Pancreas (tissue), 10 donors: ENCODE data around the gene NBPF20. TPM values are rescaled to one million over a fixed set of nuclear protein-coding genes. Genes with fewer than 3 reads are reported as not detected.
"Not testable (repeated sequence)": the region's sequence is repeated elsewhere in the genome, so short reads cannot be mapped to it uniquely, and the experiment has no call there.

Source experiments
- ATAC-seq, 4 donors: fragments of 200-7000 bp; cut with Tn5 transposase; one replicate each; pipeline versions ENCODE4 v1.8.0 to v1.9.1; 2020; ENCODE audit warnings: mild to moderate bottlenecking in 4 of 4, moderate library complexity in 4 of 4
- DNase-seq, 6 donors: peaks; one replicate each; pipeline ENCODE4 v3.0.0-alpha.2; 2020
- FAIRE-seq: peaks from 2 replicates; lab custom pipeline; 2012; peaks lifted over from hg19 to GRCh38; lab: Jason Lieb, UNC
- H3K27ac ChIP-seq, 4 donors: fragments of 200-600 bp; sonication (generic); 1 replicate in 3 of 4; 2 replicates in 1 of 4; pipeline versions ENCODE4 v1.5.0 to v1.8.0; 2020
- H3K27me3 ChIP-seq, 4 donors: fragments of 200-600 bp; one replicate each; pipeline ENCODE4 v1.8.0; 2021
- H3K36me3 ChIP-seq, 3 donors: fragments of 200-600 bp; sonication (generic) in 1 of 3; one replicate each; pipeline versions ENCODE4 v1.5.0 to v1.8.0; 2020 to 2021
- H3K4me1 ChIP-seq, 3 donors: fragments of 200-600 bp; one replicate each; pipeline ENCODE4 v1.8.0; 2021
- H3K4me3 ChIP-seq, 4 donors: fragments of 200-600 bp; sonication (generic) in 2 of 4; one replicate each; pipeline versions ENCODE4 v1.5.0 to v1.8.0; 2020 to 2021
- H3K9me3 ChIP-seq, 4 donors: fragments of 200-600 bp; one replicate each; pipeline ENCODE4 v1.8.0; 2021
- WGBS, 2 donors: extraction: QIAGEN DNeasy Blood & Tissue Kit; methylation state at CpG; one replicate each; pipeline ENCODE4 v1.1.7; 2013; 5-methylcytosine and 5-hydroxymethylcytosine counted together
- intact Hi-C, 3 donors: fragments of 100-400 bp; cut with DNase I; formaldehyde crosslinking; loops; one replicate each; pipeline versions ENCODE4 v1.11.1 to v1.14.2; 2022
- polyA plus RNA-seq, 2 donors: library from polyadenylated mRNA; stranded (reverse); fragments of 200-250 nt; gene quantifications; one replicate each; pipeline ENCODE4 v1.2.3, GENCODE V29; 2013
- total RNA-seq, 6 donors: library from RNA; stranded (reverse); fragmentation: NEBNext Ultra II Directional in 4 of 6; extraction: Animal tissue kit (Norgen Biotek cat#: 25700) in 4 of 6; gene quantifications; one replicate each; pipeline versions ENCODE4 v1.2.1 to v1.2.4, GENCODE V29; 2021 to 2023
- donor health status: healthy with polysubstance abuse.
- donor health status: DM: no; HTN: no; CAD: no; lungs with moderate emphysema.
- donor health status: DM: no; HTN: no; CAD: no.
- donor health status: control.
- donor health status: control.
- donor health status: Bipolar disorder and iron deficiency.
- donor health status: DM: yes; HTN: yes; CAD: no.
- donor health status: DM: no; HTN: no; CAD: no.
- donor health status: DM: no; HTN: no; CAD: no.
- donor health status: DM: yes; HTN: yes; CAD: no.

NBPF20 gene
- total and polyA plus RNA-seq, 8 donors: 0.66 to 3.5 (median 2.0) TPM

DNA sequence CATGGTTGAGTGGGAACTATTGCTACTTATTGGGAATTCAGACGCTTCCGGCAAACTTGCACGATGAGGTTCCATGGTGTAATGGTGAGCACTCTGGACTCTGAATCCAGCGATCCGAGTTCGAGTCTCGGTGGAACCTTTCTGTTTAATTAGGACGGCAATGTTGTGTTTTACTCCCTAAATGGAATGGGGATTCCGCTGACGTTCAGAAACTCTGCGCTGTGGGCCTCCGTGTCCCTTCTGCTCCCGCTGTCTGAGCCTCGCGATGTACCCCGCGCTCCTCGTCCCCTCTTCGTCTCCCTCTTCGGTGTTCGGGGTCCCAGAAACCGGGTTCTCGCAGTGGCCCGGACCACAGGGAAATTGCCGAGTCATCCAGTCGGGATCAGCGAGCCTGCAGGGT is 34.2 kb upstream of the NBPF20 start:
- no CpG with 5 or more reads among the region's 27 CpGs for WGBS, 2 donors
- peak; percentile 49 to 71 (median 58) for ATAC-seq
- H3K4me3 ChIP-seq, H3K27ac ChIP-seq, DNase-seq, H3K36me3 ChIP-seq, H3K4me1 ChIP-seq, H3K27me3 ChIP-seq, intact Hi-C loops, H3K9me3 ChIP-seq, FAIRE-seq: not testable (repeated sequence)

- ATAC-seq, H3K36me3 ChIP-seq, H3K27me3 ChIP-seq, H3K4me1 ChIP-seq, FAIRE-seq, H3K27ac ChIP-seq, H3K9me3 ChIP-seq, intact Hi-C loops, H3K4me3 ChIP-seq, DNase-seq: not testable (repeated sequence)
- WGBS, 2 donors: 67% methylated on average over 1 of the region's 1 CpG; no CpG with 5 or more reads in 1 of the 2 donors
Observed at GRCh38 chr1:145459063-145459462, 33.7 kb upstream of the NBPF20 start.

GRCh38 chr1:145454824-145455177 is 29.4 kb upstream of the NBPF20 start:
- FAIRE-seq, DNase-seq, H3K27me3 ChIP-seq, H3K27ac ChIP-seq, H3K9me3 ChIP-seq, intact Hi-C loops, H3K4me3 ChIP-seq, H3K4me1 ChIP-seq, H3K36me3 ChIP-seq, ATAC-seq: not testable (repeated sequence)
- 50 to 70% methylated on average over 2 of the region's 3 CpGs for WGBS, 2 donors

DNA sequence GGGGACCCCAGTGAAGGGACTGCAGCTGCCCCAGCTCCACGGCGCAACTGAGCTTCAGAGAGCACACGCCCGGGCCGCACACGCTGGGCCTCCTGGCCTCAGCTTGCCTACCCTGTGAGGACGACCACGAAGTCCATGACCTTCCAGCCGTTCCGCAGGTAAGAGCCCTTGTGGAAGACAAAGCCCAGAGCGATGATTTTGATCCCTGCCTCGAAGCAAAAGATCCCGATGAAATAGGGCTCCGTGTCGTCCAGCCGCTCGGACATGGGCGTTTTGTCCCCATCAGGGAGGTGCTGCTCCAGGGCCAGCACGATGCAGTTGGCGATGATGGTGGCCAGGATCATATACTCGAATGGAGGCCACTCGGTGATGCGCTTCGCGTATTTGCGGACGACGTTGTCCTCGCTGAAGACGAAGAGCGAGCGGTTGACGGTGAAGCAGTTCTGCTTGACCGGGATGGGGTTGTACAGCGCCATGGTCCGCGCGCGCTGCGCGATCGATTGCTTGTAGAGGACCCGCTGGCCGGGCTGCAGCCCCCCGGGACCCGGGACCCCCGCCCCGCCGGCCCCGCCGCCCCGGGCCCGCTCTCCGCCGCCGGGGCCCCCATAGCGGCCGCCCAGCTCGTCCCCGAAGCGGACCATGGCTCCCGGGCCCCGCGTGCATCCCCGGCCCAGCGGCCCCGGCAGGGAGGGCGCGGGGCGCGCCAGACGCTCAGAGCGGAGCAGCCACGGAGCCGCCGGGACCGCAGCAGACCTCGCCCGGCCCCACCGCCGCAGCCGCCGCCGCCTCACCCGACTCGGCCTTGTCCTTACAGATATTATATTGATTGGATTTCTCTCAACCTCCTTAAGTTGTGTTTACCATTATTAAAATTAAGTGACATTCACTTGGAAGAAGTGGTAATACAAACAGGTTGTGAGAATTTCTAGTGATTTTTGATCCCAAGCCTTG is 28.7 kb upstream of the NBPF20 start:
- H3K4me1 ChIP-seq, intact Hi-C loops, H3K36me3 ChIP-seq, FAIRE-seq, DNase-seq, ATAC-seq, H3K27ac ChIP-seq, H3K9me3 ChIP-seq, H3K27me3 ChIP-seq, H3K4me3 ChIP-seq: not testable (repeated sequence)
- WGBS, 2 donors: 18 to 22% methylated on average over 47 to 57 of the region's 86 CpGs

- H3K9me3 ChIP-seq, ATAC-seq, H3K4me1 ChIP-seq, H3K27ac ChIP-seq, H3K4me3 ChIP-seq, DNase-seq, FAIRE-seq, H3K27me3 ChIP-seq, intact Hi-C loops, H3K36me3 ChIP-seq: not testable (repeated sequence)
- WGBS, 2 donors: 68 to 88% methylated on average over 1 to 4 of the region's 8 CpGs
Observed at GRCh38 chr1:145452506-145452905, 27.1 kb upstream of the NBPF20 start.

GRCh38 chr1:145451914-145452313 is 26.5 kb upstream of the NBPF20 start:
- 0 to 6% methylated on average over 4 to 6 of the region's 8 CpGs for WGBS, 2 donors
- H3K27ac ChIP-seq, FAIRE-seq, H3K27me3 ChIP-seq, H3K9me3 ChIP-seq, H3K36me3 ChIP-seq, H3K4me1 ChIP-seq, H3K4me3 ChIP-seq, intact Hi-C loops: not testable (repeated sequence)
- ATAC-seq: peak in 3 of 4 donors; percentile 57 to 87 (median 73)
- peak in 2 of 6 donors; percentile 18 to 28 for DNase-seq

DNA sequence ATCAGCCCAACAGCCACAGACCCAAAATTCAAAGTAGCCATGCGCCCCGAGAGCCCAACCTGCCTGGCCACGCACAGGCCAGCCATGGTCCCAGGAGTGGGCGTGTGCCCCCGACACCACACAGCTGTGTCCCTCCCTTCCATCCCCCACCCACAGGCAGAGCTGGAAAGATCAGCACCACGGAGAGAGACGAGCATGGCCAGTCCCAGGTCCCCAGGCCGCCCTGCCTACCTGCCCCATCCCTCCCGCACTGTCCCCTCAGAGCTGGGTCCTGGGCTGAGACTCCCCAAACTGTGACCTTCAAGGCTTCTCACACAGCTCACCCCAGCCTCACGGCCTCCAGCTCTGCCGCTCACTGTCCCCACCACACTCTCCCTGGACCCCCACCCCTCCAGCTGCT is 19.8 kb upstream of the NBPF20 start:
- peak in 1 of 4 donors; percentile 20 for ATAC-seq
- 43 to 44% methylated on average over 7 to 10 of the region's 11 CpGs for WGBS, 2 donors
- not testable (repeated sequence) for DNase-seq

GRCh38 chr1:145442340-145442739 is 16.9 kb upstream of the NBPF20 start:
- DNase-seq, FAIRE-seq, H3K4me3 ChIP-seq, H3K27ac ChIP-seq, H3K9me3 ChIP-seq, intact Hi-C loops, ATAC-seq, H3K36me3 ChIP-seq, H3K4me1 ChIP-seq, H3K27me3 ChIP-seq: not testable (repeated sequence)
- 79 to 82% methylated on average over 5 of the region's 5 CpGs for WGBS, 2 donors

More for the DNA sequence above, 19.8 kb upstream of the NBPF20 start:
- intact Hi-C loops, H3K4me3 ChIP-seq, H3K4me1 ChIP-seq, H3K36me3 ChIP-seq, FAIRE-seq, H3K9me3 ChIP-seq, H3K27ac ChIP-seq, H3K27me3 ChIP-seq: not testable (repeated sequence)

GRCh38 chr1:145431363-145432256 is 6.2 kb upstream of the NBPF20 start:
- FAIRE-seq, H3K4me1 ChIP-seq, intact Hi-C loops, H3K27ac ChIP-seq, H3K9me3 ChIP-seq, H3K36me3 ChIP-seq: not testable (repeated sequence)
- ATAC-seq (peak; percentile 46 to 78 (median 62)), DNase-seq (peak in 1 of 6 donors; percentile 15)
- WGBS, 2 donors: 2% methylated on average over 30 to 60 of the region's 61 CpGs
- Histone ChIP-seq H3K4me3 (peak overlapping the region in 2 of 4 donors; percentile 22 to 39), H3K27me3 (peaks cover 0 to 16% (median 0%) of the 10 kb centered on the region in 4 donors)

GRCh38 chr1:145430830-145431229 is 5.4 kb upstream of the NBPF20 start:
- FAIRE-seq, H3K4me3 ChIP-seq, H3K9me3 ChIP-seq, DNase-seq, H3K36me3 ChIP-seq, H3K4me1 ChIP-seq, intact Hi-C loops, H3K27ac ChIP-seq: not testable (repeated sequence)
- ATAC-seq: peak; percentile 17 to 73 (median 47)
- peaks cover 0 to 16% (median 0%) of the 10 kb centered on the region in 4 donors for H3K27me3 ChIP-seq
- 19 to 23% methylated on average over 7 to 9 of the region's 15 CpGs for WGBS, 2 donors

GRCh38 chr1:145429329-145429728 is 3.9 kb upstream of the NBPF20 start:
- ATAC-seq, H3K4me1 ChIP-seq, DNase-seq, intact Hi-C loops, H3K4me3 ChIP-seq, H3K27ac ChIP-seq, H3K9me3 ChIP-seq, H3K36me3 ChIP-seq, FAIRE-seq: not testable (repeated sequence)
- WGBS, 2 donors: 96 to 97% methylated on average over 1 of the region's 1 CpG
- H3K27me3 ChIP-seq: peaks cover 0 to 16% (median 0%) of the 10 kb centered on the region in 4 donors
